GM21576 (cell line): ENCODE results near the gene UBE3C.
A peak's percentile ranks its signal among the peaks of the same experiment; 100 is the strongest.
"Not testable (repeated sequence)": the region's sequence is repeated elsewhere in the genome, so short reads cannot be mapped to it uniquely, and the experiment has no call there.

Experiments
- ATAC-seq: cut with Tn5 transposase; IDR thresholded peaks from one replicate; pipeline ENCODE4 v1.9.1; 2021; ENCODE audit warnings: mild to moderate bottlenecking, moderate library complexity; ENCODE audit not compliant: unreplicated experiment

The UBE3C gene

DNA sequence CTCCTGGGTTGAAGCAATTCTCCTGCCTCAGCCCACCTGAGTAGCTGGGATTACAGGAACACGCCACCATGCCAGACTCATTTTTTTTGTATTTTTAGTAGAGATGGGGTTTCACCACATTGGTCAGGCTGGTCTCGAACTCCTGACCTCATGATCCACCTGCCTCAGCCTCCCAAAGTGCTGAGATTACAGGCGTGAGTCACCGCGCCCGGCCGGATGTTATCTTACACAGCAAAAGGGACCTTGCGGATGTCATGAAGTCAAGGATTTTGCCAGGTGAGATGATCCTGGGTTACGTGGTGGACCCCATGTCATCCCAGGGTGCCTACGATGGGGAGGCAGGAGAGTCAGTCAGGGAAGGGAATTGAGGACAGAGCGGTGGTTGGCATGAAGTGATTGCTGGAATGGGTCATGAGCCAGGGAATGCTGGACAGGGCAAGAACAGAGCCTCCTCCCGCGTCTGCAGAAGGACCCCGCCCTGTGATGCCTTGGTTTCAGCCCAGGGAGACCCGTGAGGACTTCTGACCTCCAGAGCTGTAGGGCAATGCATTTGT is 8.7 kb upstream of the UBE3C start:
- no peak for ATAC-seq

DNA sequence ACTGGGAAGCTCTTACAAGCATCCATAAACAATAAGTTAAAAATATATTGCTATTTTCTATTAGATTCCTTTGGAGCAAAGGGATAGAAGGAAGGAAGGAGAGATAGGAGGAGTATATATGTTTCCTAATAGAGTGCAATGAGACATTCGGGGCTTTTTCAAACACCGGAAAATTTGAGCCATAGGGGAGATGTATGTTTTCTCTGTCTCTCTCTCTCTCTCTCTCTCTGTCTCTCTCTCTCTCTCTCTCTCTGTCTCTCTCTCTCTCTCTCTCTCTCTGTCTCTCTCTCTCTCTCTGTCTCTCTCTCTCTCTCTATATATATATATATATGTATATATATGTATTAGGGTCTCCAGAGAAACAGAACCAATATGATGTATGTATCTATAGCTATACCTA is 7.9 kb upstream of the UBE3C start:
- not testable (repeated sequence) for ATAC-seq

DNA sequence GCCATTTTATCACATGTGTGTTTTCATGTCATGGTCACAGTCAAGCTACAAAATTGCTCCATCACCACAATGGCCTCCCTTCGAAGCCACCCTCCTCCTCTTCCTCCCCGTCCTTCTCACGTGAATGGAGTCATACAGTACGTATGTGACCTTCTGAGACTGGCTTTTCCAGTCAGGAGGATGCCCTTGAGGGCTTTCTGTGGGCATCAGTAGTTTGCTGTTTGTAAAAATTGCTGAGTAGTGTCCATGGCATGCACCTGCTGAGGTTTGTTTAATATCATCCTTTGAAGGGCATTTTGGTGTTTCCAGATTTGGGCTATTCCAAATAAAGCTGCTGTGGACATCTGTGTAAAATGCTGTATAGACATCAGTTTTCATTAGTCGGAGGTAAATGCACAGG is 5.9 kb upstream of the UBE3C start:
- ATAC-seq, result no peak

DNA sequence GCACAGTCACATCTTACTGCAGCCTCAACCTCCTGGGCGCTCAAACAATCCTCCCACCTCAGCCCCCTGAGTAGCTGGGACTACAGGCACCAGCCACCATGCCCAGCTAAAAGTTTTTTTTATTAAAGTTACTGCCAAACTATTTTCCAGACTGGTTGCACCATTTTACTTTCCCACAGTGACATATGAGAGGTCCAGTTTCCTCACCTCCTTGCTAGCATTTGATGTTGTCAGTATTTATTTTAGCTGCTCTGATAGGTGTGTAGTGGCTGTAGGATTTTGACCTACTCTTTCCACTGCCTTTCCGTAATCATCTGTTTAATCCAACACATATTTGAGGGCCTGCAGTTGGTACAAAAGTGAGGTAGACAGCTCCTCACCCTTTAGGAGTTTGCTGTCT is 5.4 kb upstream of the UBE3C start:
- ATAC-seq, result no peak

DNA sequence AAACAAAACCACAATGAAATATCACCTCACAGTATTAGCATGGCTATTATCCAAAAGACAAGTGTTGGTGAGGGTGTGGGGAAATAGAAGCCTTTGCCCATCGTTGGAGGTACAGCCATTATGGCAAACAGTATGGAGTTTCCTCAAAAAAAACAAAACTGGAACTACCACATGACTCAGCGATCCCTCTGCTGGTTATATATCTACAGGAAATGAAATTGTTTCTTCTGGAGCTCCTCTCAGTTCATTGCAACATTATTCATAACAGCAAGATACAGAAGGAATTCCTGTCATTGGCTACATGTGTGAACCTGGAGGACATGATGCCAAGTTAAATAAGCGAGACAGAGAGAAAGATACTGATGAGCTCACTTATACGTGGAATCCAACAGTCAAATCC is 2.4 kb upstream of the UBE3C start:
- ATAC-seq, result no peak

DNA sequence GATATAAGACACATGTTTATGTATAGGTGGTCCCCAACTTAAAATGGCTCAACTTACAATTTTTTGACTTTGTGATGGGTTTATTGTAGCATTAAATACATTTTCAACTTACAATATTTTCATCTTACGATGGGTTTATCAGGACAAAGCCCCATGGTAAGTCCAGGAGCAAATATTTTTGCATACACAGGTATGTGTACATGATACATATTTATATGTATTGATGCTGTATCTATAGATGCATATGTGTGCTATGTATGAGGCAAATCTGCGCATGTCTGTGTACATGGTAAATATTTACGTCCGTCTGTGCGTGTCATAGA is 664 bp upstream of the UBE3C start:
- ATAC-seq, result no peak

DNA sequence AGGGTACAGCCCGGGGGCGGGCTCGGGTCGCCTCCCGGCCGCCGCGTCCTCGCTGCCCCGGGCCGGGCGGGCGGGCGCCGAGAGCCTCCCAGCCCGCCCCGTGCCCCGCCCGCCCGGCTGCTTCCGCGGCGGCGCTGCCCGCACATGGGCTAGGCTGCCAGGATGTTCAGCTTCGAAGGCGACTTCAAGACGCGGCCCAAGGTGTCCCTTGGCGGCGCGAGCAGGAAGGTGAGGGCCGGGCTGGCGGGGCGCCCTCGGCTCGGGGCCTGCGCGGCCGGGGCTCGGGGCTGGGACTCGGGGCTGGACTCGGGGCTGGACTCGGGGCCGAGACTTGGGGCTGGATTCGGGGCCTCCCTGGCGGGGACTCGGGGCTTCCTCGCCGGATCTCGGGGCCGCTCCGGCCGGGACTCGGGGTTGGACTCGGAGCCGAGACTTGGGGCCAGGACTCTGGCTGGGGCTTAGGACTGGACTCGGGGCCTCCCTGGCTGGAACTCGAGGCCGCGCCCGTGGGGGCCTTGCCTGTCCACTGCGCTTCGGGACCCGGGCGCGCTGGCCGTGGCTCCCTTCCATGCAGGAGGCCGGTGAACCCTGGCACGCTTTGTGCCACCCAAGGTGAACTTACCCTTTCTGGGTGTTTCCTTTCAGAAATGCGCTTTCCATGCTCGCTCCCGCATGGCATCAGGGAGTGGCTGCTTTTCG is 534 bp downstream of the UBE3C start:
- peak; percentile 50 for ATAC-seq

DNA sequence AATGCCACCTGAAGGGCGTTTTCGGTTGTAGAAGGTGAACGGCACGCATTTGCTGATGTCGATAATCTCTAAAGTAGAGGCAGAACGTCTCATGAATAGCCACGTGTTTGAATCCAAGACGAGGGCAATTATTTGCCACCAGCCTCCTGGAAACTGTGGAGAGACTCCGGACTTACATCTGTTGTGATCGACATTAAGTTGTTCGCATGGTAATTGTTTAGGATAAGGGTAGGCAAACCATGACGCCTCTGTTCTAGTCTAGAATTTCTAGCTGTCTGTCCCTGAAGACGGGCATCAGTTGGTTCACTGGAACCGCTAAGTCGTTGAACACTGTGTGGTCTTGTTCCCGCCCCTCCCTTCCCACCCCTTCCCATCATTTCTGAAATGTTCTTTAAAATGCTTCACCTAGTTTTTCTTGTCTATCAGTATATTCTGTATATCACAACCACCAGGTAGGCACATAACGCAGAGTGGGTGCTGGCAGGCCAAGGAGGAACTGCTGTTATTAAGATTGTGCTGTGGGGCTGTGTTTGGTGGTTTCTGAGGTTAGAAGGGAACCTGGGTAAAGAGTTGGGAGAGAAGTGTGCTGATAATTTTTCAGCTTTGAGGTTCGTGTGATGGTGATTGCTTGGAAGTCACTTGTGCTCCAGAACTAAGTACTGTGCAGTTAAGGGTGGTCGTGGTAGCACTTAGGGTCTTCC is 1.2 kb downstream of the UBE3C start:
- ATAC-seq, result no peak

DNA sequence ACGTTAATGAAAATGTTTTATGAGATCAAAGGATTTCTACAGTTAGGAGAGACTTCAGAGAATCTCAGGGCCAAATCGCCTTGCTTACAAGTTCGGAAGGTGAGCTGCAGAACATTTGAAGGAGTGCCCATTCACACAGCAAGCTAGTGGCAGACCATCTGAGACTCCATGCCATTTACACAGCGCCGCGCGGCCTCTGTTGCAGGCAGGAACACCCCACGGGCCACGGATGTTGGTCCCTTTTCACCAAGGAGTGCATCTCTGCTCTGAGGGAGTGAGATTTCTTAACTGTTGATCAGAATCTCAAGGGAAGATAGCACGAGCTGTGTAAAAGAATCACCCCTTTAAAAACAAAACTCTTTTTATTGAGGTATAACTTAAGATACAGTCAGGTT is 1.8 kb downstream of the UBE3C start:
- ATAC-seq, result no peak

DNA sequence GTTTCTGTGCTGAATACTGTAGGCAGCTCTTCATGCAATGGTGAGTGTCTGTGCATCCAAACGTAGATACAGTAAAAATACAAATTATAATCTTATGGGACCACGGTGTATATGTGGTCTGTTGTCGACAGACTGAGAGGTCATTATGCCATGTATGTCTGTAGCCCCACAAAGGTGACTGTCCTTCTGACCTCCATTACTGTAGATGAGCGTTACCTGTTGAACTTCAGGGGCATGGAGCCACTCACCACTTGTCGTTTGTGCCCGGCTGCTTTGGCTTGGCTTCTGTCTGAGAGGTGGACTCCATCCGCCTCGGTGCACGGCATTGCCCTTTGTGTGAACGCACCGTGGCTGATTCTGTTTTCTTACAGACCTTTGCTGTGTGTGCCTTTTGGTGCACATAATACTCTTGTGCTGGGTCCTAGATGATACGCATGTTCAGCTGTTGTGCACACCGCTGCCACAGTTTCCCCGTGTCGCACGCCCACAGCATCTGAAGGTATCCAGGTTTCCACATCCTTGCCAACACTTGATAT is 2.9 kb downstream of the UBE3C start:
- no peak for ATAC-seq

DNA sequence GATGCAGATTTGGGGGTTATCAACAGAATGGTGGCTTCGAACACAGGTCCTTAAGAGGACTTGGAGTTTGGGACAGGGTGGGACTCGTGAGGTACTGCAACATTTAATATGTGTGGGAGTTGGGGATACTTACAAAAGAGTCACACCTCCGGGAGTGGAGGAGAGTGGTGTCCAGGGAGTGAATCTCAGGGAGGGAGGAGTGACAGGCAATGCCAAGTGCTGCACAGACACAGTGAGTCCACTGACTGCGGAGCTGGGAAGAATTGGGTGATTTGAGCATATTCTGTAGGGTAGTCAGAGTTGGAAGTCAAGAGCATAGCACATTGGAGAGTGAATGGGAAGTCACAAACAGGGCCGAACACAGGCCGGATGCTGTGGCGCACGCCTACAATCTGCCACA is 5.1 kb downstream of the UBE3C start:
- no peak for ATAC-seq

DNA sequence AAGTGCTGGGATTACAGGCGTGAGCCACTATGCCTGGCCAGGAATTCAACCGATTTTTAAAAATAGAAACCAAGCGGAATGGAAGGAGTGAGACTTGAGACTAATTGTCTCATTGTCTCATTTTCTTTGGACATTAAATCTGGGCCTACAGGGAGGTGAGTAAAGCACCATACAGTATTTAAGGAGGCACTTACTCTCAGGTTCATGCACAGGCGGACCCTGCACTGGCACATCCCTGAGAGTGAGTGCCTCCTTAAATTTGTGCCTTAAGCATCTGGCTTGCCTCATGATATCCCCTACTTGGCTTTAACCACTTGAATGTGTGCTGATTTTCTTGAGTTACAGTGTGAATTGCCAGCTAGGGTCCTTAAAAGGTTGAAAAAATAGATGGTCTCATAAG is 10.6 kb downstream of the UBE3C start:
- ATAC-seq, result no peak

DNA sequence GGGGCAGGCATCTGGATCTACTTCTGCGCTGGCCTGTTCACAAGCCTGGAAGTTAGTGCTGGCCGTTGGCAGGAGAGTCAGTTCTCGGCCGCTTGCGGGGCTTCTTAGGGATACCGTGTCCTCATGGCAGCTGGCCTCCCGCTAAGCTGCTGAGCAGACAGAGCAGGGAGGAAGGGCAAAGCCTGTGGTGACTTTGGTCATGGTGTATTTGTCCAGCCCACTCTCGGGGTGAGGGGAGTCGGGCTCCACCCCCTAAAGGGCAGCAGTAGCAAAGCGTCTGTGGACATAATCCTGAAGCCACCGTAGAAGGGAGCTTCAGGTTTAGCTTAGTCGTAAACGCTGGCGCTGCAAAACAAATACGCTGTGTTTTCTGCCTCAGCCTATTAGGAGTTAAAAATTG is 12.2 kb downstream of the UBE3C start:
- no peak for ATAC-seq

DNA sequence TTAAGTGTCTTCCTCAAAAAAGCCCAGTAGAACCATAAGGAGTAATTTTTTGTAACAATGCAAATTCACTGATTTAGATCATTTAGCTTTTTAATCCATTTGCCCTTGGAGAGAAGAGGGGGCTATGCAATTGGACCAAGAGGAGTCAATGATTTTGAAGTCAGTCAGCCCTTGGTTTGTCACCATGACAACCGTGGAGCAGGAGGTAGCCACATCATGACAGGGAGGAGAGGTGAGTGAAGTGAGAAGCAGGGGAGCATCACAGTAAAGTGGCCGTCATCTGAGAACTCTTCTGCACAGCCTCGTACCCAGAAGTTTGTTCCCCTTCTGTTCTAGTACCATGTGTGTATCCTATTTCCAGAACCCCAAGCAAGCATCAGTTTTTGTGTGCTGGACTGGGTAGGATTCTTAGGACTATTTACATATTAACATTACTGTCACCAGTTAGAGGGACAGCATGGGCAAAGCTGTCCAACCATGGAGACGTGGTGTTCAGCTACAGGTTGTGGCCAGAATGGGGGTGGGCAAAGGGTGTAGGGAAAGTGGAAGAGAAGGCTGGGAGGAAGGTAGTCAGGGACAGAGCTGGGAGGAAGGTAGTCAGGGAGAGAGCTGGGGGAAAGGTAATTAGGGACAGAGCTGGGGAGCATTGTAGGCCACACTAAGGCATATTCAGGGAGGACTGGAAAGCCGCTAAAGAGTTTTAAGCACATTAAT is 13.1 kb downstream of the UBE3C start:
- ATAC-seq, result no peak

DNA sequence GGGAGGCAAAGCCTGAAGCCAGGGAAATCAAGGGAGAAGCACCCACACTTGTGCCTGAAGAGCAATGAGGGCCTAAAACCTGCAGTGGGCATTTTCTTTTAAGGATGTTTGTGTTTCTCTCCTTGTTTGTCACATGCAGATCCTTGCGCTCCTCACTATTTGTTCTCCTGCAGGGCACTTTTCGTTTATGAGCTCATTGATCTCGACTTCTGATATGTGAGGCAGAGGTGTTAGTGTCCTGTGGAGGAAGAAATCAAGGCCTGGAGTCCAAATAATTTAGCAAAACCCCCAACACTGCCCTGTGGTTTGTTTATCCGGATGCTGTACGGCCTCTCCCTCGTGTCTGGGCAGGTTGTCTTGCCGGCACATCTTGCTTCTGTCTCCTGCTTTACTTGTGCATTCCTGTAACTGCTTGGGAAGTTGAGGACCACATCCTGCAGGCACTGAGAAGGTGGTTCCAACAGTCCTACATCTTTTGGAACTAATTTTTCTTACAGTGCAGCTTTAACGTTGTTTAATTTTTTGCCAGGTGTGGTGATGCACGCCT is 13.7 kb downstream of the UBE3C start:
- ATAC-seq, result no peak

DNA sequence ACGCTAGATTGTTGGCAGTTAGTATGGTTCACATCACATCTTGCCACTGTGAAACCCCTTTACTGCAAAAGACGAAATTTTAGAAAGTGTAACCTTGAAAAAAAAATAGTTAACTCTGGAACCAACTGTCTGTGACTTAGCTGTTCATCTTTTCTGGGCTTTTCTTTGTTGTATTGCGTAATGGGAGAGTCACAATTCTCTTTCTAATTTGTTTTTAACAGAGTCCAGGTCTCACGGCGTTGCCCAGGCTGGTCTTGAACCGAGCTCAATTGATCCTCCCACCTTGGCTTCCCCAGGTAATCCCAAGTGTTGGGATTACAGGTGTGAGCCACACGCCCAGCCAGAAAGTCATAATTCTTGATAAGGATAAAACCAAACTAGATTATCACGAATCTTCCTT is 14.5 kb downstream of the UBE3C start:
- no peak for ATAC-seq

DNA sequence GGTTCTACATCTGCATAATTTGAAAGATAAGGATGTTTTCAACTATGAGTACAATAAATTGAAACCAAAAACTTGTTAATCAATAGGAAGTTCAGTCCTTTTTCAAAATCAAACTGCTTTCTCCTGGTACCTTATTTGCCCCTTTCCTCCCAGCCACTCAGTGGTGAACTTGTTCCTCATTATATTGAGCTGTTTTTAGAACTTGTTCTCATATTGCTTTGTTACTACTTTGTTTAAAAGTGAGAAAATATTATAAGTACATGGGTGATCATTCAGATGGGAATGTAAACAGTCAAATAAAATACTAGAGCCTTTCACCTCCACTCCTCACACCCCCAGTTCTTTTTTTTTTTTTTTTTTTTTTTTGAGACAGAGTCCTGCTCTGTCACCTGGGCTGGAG is 17.2 kb downstream of the UBE3C start:
- ATAC-seq, result no peak

DNA sequence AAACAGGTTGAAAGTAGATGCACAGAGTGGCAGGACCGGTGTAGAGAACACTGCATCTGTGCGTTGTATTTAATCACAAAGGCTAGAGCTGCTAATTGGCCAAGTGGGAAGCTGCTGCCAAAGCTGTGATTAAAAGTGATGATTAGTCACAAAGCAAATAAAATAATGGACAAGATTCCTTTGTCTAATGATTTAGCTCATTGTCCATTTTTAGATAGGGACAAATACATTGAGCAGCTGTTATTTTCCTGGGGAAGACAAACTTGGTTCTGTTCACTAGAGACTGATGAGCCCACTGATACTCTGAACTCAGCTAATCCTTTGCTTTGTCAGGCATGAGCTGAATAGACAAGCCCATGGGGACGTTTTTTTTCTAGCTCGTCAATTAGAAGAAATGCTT is 19.7 kb downstream of the UBE3C start:
- ATAC-seq, result no peak

DNA sequence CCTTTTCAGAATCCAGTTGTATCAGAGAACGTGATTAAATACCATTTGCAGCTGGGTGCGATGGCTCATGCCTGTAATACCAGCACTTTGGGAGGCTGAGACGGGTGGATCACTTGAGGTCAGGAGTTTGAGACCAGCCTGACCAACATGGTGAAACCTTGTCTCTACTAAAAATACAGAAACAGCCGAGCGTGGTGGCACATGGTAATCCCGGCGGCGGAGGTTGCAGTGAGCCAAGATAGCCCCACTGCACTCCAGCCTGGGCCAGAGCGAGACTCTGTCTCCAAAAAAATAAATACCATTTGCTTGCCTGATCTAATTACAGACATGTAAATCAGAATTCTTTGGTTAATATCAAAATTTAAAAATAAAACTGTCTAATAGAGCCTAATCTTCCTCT is 20.8 kb downstream of the UBE3C start:
- not testable (repeated sequence) for ATAC-seq

DNA sequence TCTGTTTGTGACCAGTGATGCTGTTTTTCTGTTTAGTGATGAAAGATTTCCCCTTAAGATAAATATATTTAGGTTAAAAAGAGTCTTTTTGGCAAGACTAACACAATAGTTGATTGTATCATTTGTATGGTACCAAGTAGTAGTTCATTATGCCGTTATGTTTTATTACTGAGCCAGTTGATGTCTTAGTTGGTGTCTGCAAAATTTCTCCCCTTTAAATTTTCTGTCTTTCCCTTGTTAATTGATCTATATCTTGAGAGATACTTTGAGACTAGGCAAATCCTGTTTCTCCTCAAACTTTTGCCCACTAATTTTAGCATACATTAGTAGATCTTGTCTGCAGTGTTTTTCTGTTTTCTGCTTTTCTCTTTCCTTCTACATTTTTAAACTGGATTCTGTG is 21.7 kb downstream of the UBE3C start:
- no peak for ATAC-seq

DNA sequence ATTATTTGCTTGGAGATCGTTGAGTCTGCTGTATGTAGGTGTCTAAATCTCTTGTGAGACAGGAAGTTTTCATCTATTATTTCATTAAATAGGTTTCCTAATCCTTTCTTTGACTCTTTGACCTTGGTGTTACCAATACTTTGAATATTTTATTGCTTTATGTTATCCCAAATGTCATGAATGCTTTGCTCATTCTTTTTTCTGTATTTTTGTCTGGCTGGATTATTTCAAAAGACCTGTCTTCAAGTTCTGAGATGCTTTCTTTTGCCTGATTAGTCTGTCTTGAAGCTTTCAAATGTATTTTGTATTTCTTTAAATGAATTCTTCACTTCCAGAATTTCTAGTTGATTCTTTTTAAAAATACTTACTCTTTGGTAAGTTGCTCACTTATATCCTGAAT is 27.3 kb downstream of the UBE3C start:
- no peak for ATAC-seq

DNA sequence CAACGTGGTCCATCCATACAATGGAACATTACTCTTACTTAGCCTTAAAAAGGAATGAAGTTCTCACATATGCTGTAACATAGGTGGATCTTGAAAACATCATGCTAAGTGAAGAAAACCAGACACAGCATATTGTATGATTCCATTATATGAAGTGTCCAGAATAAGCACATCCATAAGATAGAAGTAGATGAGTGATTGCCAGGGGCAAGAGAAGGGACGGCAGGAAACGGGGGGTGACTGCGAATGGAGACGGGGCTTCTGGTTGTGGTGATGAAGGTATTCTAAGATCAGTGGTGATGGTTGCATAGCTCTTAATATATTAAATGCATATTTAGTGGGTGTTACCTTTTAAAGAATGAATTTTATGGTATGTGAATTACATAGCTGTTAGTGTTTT is 29.8 kb downstream of the UBE3C start:
- no peak for ATAC-seq
